ENCODE measurements around the gene TSPAN2.

DNA sequence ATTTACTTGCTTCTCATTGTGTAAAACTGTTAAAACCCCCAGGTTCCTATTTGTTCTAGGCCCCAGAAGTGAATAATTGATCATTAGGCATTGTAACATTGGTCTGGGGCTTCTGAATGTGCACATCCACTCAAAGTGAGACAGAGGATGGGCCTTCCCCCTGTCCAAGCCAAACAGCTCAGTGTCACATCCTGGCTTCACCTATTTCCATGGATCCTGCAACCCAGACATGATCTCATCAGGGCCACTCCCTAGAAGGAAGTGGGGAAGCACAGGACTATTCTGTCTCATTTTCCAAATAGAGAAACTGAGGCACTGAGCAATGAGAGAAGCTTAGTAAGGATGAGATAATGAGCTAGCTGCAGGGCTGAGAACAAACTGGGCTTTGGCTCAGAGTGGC, 47.4 kb upstream of the TSPAN2 start:
- TF ChIP-seq CTCF (IDR thresholded peaks at IDR 0.05) (no peak), POLR2A (IDR thresholded peaks at IDR 0.05) (no peak)

Measured in Peyer's patch (tissue), 4 donors.